SK-N-SH treated with all-trans-retinoic acid at 6 μM for 48 hours (cell line): ENCODE data around the gene FBXL5.

Experiments
- ATAC-seq: fragments of 200-7000 bp; cut with Tn5 transposase; 3 replicates; pipeline ENCODE4 v1.9.1; 2020; ENCODE audit warnings: mild to moderate bottlenecking, moderate library complexity
- ARNTL ChIP-seq: fragments of 450-650 bp; formaldehyde crosslinking; IDR thresholded peaks from 2 replicates; pipeline ENCODE4 v1.5.0; 2020; ENCODE audit warnings: low read depth, mild to moderate bottlenecking, moderate library complexity, borderline replicate concordance
- BACH2 ChIP-seq: fragments of 250-450 bp; sonication (Bioruptor Pico); IDR thresholded peaks from 2 replicates; pipeline ENCODE4 v1.9.0; 2021; ENCODE audit warnings: mild to moderate bottlenecking, borderline replicate concordance
- CSDC2 ChIP-seq: fragments of 250-450 bp; sonication (Bioruptor Pico); IDR thresholded peaks from 2 replicates; pipeline ENCODE4 v1.5.0; 2020; ENCODE audit warnings: mild to moderate bottlenecking, moderate library complexity
- CSRNP3 ChIP-seq: fragments of 250-450 bp; sonication (Bioruptor Pico); IDR thresholded peaks from 2 replicates; pipeline ENCODE4 v1.5.1; 2021; ENCODE audit warnings: mild to moderate bottlenecking, moderate library complexity
- ESRRG ChIP-seq: fragments of 250-450 bp; sonication (Bioruptor Pico); IDR thresholded peaks from 2 replicates; pipeline ENCODE4 v1.6.1; 2021; ENCODE audit warnings: mild to moderate bottlenecking
- GLIS3 ChIP-seq: fragments of 250-450 bp; sonication (Bioruptor Pico); IDR thresholded peaks from 2 replicates; pipeline ENCODE4 v1.5.0; 2020; ENCODE audit warnings: mild to moderate bottlenecking, moderate library complexity
- PATZ1 ChIP-seq: fragments of 250-450 bp; sonication (Bioruptor Pico); IDR thresholded peaks from 2 replicates; pipeline ENCODE4 v1.8.0; 2020; ENCODE audit warnings: mild to moderate bottlenecking, moderate library complexity, borderline replicate concordance
- POU6F1 ChIP-seq: fragments of 250-450 bp; sonication (Bioruptor Pico); IDR thresholded peaks from 2 replicates; pipeline ENCODE4 v1.8.0; 2021; ENCODE audit warnings: low read depth, mild to moderate bottlenecking, moderate library complexity, borderline replicate concordance
- PPARA ChIP-seq: fragments of 250-450 bp; sonication (Bioruptor Pico); IDR thresholded peaks from 2 replicates; pipeline ENCODE4 v1.5.0; 2020; ENCODE audit warnings: mild to moderate bottlenecking, borderline replicate concordance
- RARB ChIP-seq: fragments of 250-450 bp; sonication (Bioruptor Pico); IDR thresholded peaks from 2 replicates; pipeline ENCODE4 v1.8.0; 2021; ENCODE audit warnings: mild to moderate bottlenecking, moderate library complexity
- SNAI2 ChIP-seq: fragments of 250-450 bp; sonication (Bioruptor Pico); IDR thresholded peaks from 2 replicates; pipeline ENCODE4 v1.5.0; 2020; ENCODE audit warnings: mild to moderate bottlenecking, moderate library complexity
- TCF4 ChIP-seq: fragments of 250-450 bp; sonication (Bioruptor Pico); IDR thresholded peaks from 2 replicates; pipeline ENCODE4 v1.8.0; 2021; ENCODE audit warnings: mild to moderate bottlenecking, moderate library complexity, borderline replicate concordance
- TOX ChIP-seq: fragments of 250-450 bp; sonication (Bioruptor Pico); IDR thresholded peaks from 2 replicates; pipeline ENCODE4 v1.8.0; 2021; ENCODE audit warnings: mild to moderate bottlenecking, moderate library complexity, borderline replicate concordance
- TSHZ2 ChIP-seq: fragments of 250-450 bp; sonication (Bioruptor Pico); IDR thresholded peaks from 2 replicates; pipeline ENCODE4 v1.5.0; 2020; ENCODE audit warnings: mild to moderate bottlenecking, moderate library complexity
- ZC3H10 ChIP-seq: fragments of 250-450 bp; sonication (Bioruptor Pico); IDR thresholded peaks from 2 replicates; pipeline ENCODE4 v1.5.1; 2021; ENCODE audit warnings: mild to moderate bottlenecking, moderate library complexity
- ZFP3 ChIP-seq: fragments of 250-450 bp; sonication (Bioruptor Pico); IDR thresholded peaks from 2 replicates; pipeline ENCODE4 v1.5.0; 2020; ENCODE audit warnings: mild to moderate bottlenecking, moderate library complexity
- ZFP30 ChIP-seq: fragments of 450-650 bp; formaldehyde crosslinking; IDR thresholded peaks from 2 replicates; pipeline ENCODE4 v1.5.0; 2022; ENCODE audit warnings: mild to moderate bottlenecking, moderate library complexity
- ZNF70 ChIP-seq: fragments of 450-650 bp; formaldehyde crosslinking; IDR thresholded peaks from 2 replicates; pipeline ENCODE4 v1.5.0; 2020; ENCODE audit warnings: mild to moderate bottlenecking, moderate library complexity

The FBXL5 gene

GRCh38 chr4:15656038-15656470, 897 bp upstream of the FBXL5 start (continued):
- TF ChIP-seq PATZ1 (CRISPR knock-in tag), result no peak
- TF ChIP-seq, all 23 proteins: peak for 0

GRCh38 chr4:15654593-15655222, 449 bp downstream of the FBXL5 start:
- peak; percentile 63 for ATAC-seq
- no peak for TF ChIP-seq ARNTL (CRISPR knock-in tag)
- no peak for TF ChIP-seq TSHZ2
- no peak for TF ChIP-seq ZC3H10 (CRISPR knock-in tag)
- TF ChIP-seq CSRNP3 (CRISPR knock-in tag), result no peak
- TF ChIP-seq BACH2 (CRISPR knock-in tag), result no peak

- TF ChIP-seq TOX (CRISPR knock-in tag) (no peak), ESRRG (CRISPR knock-in tag) (no peak), ZFP30 (no peak), CSRNP3 (CRISPR knock-in tag) (no peak), TCF4 (no peak), CSDC2 (no peak), ARNTL (CRISPR knock-in tag) (no peak), BACH2 (CRISPR knock-in tag) (no peak), ZFP3 (no peak), ZNF70 (CRISPR knock-in tag) (no peak), GLIS3 (no peak), TSHZ2 (no peak), RARB (CRISPR knock-in tag) (no peak), SNAI2 (no peak), ZC3H10 (CRISPR knock-in tag) (no peak), PPARA (CRISPR knock-in tag) (no peak), POU6F1 (CRISPR knock-in tag) (no peak)
- peak; percentile 80 for ATAC-seq
Observed at GRCh38 chr4:15653864-15654592, 1.1 kb downstream of the FBXL5 start.
